Inferior parietal cortex (tissue), 1 donor: Measurements from ENCODE around the gene OGN.
"Not testable (repeated sequence)": the region's sequence is repeated elsewhere in the genome, so short reads cannot be mapped to it uniquely, and the experiment has no call there.

Experiments used
- DNase-seq: peaks from one replicate; pipeline ENCODE4 v3.0.0-alpha.2; 2016; ENCODE audit errors: extremely low spot score

Gene OGN

GRCh38 chr9:92404042-92404836 lies at the start of gene OGN:
Gene OGN, minus strand, starts transcription at chr9:92404578. Its CDS starts 1,171 bp downstream, at chr9:92403407.
- DNase-seq = no peak

- DNase-seq = no peak
Observed at GRCh38 chr9:92446536-92446935, 42.2 kb upstream of the OGN start.

GRCh38 chr9:92444841-92445240 lies 40.5 kb upstream of the OGN start:
- no peak for DNase-seq

GRCh38 chr9:92440751-92441046 lies 36.3 kb upstream of the OGN start:
- no peak for DNase-seq

- no peak for DNase-seq
Observed at GRCh38 chr9:92439921-92440750, 35.8 kb upstream of the OGN start.

- DNase-seq = no peak
Observed at GRCh38 chr9:92438900-92439526, 34.6 kb upstream of the OGN start.

GRCh38 chr9:92435263-92435662 lies 30.9 kb upstream of the OGN start:
- DNase-seq = no peak

GRCh38 chr9:92432972-92433548 lies 28.7 kb upstream of the OGN start:
- no peak for DNase-seq

- no peak for DNase-seq
Observed at GRCh38 chr9:92432350-92432749, 28.0 kb upstream of the OGN start.

GRCh38 chr9:92429836-92430235 lies 25.5 kb upstream of the OGN start:
- no peak for DNase-seq

GRCh38 chr9:92426501-92427145 lies 22.2 kb upstream of the OGN start:
- no peak for DNase-seq

- DNase-seq = no peak
Observed at GRCh38 chr9:92425474-92425873, 21.1 kb upstream of the OGN start.

- no peak for DNase-seq
Observed at GRCh38 chr9:92424340-92424739, 20.0 kb upstream of the OGN start, which contains the start of gene OMD. Gene OMD, minus strand, starts transcription at chr9:92424471. Its CDS starts 6,913 bp downstream, at chr9:92417558.

- DNase-seq = no peak
Observed at GRCh38 chr9:92423612-92424011, 19.2 kb upstream of the OGN start.

- DNase-seq = no peak
Observed at GRCh38 chr9:92422611-92423338, 18.4 kb upstream of the OGN start.

GRCh38 chr9:92414566-92414965 lies 10.2 kb upstream of the OGN start:
- DNase-seq = no peak

- DNase-seq = not testable (repeated sequence)
Observed at GRCh38 chr9:92411157-92411556, 6.8 kb upstream of the OGN start.

- DNase-seq = no peak
Observed at GRCh38 chr9:92408747-92409478, 4.5 kb upstream of the OGN start.

- no peak for DNase-seq
Observed at GRCh38 chr9:92407818-92408217, 3.4 kb upstream of the OGN start.

- DNase-seq = no peak
Observed at GRCh38 chr9:92406477-92406876, 2.1 kb upstream of the OGN start.
